ENCODE data around the gene ASIC2.

Gene ASIC2

DNA sequence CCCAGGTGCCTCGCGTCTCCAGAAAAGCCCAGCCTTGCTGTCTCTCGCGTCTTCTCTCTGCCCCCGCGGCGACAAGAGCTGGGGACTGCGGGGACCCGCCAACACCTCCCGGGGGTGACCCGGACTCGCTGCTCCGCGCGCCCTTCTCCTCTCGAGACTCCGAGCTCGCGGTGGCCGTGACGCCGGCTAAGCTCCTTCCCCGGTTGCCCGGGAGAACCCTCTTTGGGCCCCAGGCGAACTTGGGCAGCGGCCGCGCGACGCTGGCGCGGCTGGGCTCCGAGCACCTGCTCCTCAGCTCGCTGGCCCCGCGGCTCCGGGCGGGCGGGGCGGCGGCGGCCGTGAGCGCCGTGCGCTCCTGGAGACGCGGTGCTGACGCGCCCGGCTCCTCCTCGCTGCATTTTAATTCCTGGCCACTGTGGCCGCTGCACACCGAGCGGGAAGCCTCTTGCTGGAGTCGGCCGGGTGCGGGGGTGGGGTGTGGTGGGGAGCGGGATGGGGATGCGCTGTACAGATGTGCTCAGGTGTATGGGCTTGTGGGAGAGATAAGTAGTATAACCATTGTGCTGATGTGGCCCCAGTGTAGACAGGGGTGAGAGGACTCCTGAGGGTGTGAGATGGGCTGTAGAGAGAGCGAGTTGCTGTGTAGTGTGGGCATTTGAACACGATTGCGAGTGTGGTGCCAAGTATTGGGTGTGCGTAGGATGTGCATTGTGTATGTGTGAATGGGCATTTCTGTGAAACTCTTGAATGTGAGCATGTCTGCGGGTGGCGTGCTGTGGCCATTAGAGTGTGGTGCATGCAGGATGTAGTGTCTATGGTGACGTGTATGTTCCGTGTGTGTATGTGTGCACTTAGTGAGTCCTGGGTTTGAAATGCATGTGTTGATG is at the start of gene ASIC2:
Gene ASIC2, minus strand, starts transcription at position 315 of the 887 bp plus-strand sequence.
- in situ Hi-C loops (cut with HindIII; ENCODE audit: low sequenced_read_pairs) = no loop called here

DNA sequence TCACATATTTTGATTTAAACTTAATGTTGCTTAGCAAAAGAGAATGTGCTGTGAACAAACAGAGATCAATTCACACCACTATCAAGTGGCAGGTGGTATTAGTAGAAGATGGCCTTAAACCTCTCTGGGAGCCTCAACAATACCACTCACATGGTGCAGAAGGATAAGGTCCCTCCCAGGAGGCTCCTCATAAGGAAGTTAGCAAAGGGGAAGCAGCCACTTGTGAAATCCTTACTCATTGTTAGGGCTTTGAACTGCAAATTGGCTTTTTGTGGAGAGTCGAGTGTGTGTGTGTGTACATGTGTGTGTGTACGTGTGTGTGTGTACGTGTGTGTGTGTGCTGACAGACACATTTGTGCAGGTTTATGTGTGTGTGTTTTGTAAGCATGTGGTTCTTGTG is 48.9 kb upstream of the ASIC2 start:
- in situ Hi-C loops (cut with HindIII; ENCODE audit: low sequenced_read_pairs) = no loop called here

DNA sequence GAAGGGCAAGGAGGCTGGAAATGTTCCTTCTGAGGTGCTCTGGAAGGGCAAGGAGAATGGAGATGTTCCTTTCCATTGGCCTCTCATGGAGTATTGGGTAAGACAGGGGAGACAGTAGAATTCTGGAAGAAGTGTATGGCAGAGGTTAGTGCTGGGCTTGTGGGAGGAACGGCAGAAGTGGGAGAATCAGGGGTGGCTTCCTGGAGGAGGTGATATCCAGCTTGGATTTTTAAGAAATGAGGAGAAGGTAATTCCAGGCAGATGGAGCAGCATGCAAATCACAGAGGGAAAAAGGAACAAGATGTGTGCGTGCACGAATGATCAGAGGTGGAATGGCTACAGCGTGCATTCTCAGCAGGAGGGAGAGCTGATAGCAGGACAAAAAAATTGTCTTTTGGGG is 45.1 kb upstream of the ASIC2 start:
- in situ Hi-C loops (cut with HindIII; ENCODE audit: low sequenced_read_pairs) = no loop called here

DNA sequence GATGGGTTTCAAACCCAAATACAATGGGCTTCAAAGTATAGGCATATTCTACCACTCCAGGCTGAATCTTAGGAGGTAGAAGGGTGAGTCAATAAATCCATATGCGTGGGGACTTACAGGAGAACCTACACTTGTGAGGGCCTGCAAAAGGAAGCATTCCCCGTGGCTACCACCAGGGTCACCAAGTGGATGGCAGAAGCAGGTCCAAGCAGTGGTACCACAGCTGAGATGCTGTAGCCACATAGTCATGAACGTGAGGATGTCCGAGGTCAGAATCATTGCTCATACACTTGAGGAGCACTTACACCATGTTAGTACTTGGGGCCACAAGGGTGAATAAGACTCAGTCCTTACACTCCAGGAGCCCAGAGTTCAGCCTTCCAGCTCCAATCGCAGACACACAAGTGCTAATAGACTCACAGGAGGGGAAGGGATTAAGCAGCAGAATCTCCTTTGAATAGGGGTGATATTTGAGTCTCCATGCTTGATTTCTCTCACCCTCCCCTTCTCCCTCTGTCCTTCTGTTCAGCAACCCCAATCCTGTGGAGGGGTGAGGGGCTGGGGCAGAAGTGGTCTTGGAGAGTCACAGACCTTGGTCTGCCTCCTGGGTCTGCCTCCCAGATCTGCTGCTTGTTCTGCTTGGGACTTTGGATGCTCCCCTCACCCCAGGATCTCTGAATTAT is 42.5 kb upstream of the ASIC2 start:
- in situ Hi-C loops (cut with HindIII; ENCODE audit: low sequenced_read_pairs) = no loop called here

DNA sequence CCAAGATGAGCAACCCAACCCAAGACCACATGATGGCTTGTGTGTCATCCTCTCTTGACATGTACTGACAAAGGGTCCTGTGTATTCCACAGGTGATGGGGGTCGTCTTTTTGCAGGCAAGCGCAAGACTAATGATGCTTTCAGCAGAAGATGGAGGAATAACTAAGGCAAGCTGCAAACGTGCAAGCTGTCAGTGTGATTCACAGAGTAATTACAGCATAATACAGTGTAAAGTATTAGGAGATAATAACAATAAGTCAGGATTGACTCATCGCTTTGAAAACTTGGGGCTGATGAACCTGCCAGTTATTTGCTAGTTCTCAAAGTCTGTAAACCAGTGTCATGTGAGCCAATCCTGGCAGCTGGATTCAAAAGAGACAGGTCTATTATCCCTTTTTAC is 41.6 kb upstream of the ASIC2 start:
- in situ Hi-C loops (cut with HindIII; ENCODE audit: low sequenced_read_pairs) = no loop called here

DNA sequence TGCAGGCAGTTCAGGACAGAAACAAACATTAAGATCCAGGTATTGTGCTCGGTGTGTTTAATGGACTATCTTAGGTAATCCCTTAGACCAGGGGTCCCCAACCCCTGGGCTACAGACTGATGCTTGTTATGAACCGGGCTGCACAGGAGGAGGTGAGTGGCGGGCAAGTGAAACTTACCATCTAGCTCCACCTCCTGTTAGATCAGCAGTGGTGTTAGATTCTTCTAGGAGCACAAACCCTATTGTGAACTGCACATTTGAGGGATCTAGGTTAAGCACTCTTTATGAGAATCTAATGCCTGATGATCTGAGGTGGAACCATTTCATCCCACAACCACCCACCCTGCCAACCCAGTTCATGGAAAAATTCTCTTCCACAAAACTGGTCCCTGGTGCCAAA is 37.8 kb upstream of the ASIC2 start:
- in situ Hi-C loops (cut with HindIII; ENCODE audit: low sequenced_read_pairs) = no loop called here

DNA sequence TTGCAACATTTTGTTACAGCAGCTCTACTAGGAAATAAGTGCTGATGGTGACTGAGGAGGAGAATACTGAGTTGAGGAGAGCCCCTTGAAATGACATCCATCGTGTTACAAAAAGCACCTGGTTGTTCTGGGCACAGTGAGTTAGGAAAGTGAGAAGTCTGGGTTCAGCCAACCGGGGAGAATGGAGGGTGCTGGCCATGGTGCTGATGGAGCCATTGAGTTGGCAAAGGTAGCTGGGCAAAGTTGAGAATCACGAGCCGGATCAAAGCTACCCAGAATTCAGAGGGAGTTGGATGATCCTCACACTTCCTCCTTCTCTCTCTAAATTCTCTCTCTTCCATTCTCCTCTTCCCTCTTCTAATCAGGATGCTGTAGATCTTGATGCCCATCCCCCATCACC is 35.0 kb upstream of the ASIC2 start:
- in situ Hi-C loops (cut with HindIII; ENCODE audit: low sequenced_read_pairs) = no loop called here

DNA sequence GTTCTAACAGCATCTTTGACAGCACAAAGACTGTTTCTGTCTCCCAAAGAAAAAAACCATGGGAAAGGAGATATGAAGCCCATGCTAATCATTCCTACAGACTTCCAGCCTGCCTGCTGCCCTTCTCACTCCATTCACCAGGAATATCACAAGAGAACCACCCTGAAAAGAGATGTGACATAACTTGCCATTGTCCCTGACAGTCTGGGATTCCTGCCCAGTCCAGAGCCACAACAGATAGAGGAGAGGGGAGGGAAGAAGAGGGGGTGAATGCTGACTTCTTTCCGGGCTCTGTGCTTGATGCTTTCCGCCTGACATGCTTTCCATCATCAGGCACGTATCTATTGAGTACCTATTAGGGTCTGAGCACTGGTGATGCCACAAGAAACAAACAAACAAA is 31.6 kb upstream of the ASIC2 start:
- in situ Hi-C loops (cut with HindIII; ENCODE audit: low sequenced_read_pairs) = loop anchor here (25.0 kb wide), 1 partner anchor 188 kb away; no protein-coding TSS in a partner anchor

DNA sequence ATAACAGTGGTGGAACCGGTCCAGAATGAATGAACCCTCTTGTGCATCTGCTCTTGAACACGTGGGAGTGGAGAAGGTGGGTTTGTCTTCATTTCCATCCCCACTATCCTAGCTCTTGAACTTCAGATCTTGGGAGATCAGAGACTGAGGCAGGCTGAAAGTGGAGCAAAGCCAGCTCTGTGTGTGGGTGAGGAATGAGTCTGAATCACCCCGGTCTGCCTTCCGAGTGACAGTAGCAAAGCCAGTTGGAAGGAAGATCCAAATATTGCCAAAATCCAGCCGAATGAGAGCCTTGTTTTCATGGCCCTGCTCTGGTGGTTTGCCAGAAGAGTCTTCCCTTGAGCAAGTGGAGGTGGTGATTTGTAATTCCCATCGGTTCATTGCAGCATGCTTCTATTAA is 29.0 kb upstream of the ASIC2 start:
- in situ Hi-C loops (cut with HindIII; ENCODE audit: low sequenced_read_pairs) = loop anchor here (25.0 kb wide), 1 partner anchor 190 kb away; no protein-coding TSS in a partner anchor

DNA sequence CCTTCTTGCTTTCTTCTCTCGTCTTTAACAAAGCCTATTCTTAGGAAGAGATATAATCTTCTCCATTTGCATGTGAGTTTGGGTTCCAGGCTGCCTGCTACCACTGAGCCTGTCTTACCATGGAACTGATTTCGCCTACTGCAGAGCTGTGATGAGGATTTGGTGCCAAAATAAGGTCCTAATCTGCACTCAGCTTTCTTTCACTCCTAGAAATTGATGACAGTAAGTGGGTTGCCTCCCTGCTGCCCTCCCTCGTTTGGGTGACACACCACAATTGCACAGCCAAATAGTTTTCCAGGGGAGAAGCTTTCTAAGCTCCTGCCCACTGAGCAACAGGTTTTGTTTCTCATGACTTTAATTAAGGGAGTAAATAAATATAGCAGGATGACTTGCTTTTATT is 25.1 kb upstream of the ASIC2 start:
- in situ Hi-C loops (cut with HindIII; ENCODE audit: low sequenced_read_pairs) = loop anchor here (25.0 kb wide), 1 partner anchor 194 kb away; no protein-coding TSS in a partner anchor

DNA sequence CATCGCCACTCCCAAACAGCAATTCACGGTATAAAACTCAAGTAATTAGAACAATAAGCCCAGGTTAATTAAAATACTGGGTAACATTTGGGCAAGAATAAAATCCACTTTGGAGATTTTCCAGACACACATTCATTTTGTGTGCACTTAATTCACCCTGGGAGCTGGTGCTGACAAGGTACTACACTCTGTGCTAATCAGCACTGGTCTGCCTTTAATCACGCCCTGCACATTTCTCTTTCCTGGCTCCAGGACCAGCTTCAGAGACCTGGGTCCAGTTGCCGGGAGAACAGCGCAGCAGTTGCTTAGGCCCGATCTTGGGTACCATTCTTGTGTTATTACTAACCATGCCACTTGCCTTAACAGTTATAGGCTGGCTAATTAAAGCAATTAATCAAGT is 23.7 kb upstream of the ASIC2 start:
- in situ Hi-C loops (cut with HindIII; ENCODE audit: low sequenced_read_pairs) = loop anchor here (25.0 kb wide), 1 partner anchor 196 kb away; no protein-coding TSS in a partner anchor

DNA sequence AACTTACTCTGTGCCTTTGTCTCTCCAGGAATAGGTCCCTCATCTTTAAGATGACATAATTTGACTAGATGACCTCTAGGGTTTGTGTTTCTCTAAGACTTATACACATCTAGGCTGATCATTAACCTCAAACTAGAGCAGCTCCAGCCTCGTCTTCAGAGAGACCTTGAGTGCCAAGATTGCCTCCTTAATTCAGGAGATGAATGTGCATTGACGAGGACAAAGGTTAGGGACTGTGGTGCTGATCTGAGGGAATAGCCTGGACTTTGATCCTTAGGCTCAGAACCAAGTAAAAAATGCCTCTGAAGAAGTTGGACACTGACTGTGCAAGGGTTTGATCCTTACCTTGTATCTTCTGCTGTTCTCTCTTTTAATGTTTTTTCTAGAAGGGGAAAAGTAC is 17.2 kb upstream of the ASIC2 start:
- in situ Hi-C loops (cut with HindIII; ENCODE audit: low sequenced_read_pairs) = loop anchor here (25.0 kb wide), 1 partner anchor 202 kb away; no protein-coding TSS in a partner anchor

DNA sequence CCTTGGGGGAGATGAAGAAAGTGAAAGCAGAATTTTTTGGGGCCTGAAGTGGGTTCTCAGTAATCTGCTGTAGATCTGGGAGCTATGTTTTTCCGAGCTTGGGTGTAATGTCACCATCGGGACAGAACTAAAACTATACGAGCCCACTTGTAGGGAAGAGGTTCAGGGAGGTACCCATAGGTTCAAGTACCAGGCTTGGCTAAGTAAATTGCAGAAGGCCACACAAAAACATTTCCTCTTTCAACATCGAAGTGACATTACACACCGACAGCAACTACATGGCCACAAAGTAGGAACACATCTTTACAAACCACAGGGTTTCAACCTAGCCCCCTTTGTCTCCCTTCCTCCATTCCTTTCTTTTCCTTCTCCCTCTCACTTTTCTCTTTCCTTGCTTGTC is 10.2 kb upstream of the ASIC2 start:
- in situ Hi-C loops (cut with HindIII; ENCODE audit: low sequenced_read_pairs) = loop anchor here (25.0 kb wide), 1 partner anchor 209 kb away; no protein-coding TSS in a partner anchor

DNA sequence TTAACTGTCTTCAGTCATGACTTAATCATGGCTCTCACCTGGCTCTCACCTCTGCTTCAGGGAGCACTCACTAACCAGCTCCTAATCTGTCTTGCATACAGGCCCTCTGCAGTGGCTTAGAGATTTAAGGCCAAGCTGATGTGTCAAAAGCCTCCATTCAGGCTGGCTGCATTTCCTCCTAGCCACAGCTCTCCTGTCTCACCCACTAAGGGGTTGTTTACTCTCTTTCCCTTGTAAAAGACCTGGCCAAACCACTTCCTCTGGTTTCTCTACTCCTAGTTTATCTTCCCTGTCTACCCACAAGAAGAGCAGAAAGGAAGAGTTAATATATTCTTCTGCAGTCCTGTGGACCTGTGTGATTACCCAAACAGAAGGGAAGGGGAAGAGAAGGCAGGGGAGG is 9.3 kb upstream of the ASIC2 start:
- in situ Hi-C loops (cut with HindIII; ENCODE audit: low sequenced_read_pairs) = loop anchor here (25.0 kb wide), 1 partner anchor 210 kb away; no protein-coding TSS in a partner anchor

DNA sequence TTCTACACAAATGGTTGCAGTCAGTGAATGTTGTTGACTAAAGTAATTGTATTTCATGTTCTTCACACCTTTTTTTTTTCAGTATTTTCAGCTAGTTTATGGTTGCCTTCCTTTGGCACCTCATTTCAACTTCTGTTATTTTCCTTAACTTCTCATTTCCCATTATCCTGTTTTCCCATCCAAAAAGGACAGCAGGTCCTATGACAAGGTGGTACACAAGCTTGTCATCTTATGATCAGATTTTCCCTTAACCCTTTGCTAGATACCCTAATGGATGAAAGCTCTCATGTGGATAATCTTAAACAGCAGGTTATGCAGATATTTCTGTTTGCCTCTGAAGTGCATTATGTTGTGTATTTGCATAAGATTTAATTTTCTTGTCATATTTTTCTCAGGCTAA is 7.1 kb upstream of the ASIC2 start:
- in situ Hi-C loops (cut with HindIII; ENCODE audit: low sequenced_read_pairs) = loop anchor here (25.0 kb wide), 1 partner anchor 212 kb away; no protein-coding TSS in a partner anchor

DNA sequence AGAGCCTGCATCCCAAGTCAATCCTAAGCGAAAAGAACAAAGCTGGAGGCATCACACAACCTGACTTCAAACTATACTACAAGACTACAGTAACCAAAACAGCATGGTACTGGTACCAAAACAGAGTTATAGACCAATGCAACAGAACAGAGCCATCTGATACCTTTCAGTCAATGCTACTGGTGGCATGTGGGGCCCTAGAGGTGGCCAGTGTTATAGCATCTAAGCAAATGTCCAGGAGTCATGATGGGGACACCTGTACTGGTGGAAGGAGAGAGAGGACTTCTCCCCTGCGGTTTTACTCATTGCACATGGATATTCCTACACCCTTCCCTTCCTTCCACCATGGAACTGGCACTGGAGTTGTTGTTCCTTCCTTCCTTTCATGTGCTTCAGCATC is 6.0 kb upstream of the ASIC2 start:
- in situ Hi-C loops (cut with HindIII; ENCODE audit: low sequenced_read_pairs) = no loop called here

DNA sequence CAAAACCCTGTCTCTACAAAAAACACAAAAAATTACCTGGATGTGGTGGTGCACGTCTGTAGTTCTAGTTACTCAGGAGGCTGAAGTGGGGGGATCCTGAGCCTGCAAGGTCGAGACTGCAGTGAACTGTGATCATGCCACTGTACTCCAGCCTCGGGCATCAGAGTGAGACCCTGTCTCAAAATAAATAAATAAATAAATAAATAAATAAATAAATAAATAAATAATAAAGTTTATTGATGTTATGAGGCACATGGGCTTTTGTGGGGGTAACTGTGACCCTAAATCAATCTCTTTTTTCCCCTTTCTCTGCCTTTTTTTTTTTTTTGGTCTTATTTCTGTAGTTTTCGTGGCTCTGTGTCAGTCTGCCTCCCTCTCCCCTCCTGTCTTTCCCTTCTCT is 4.5 kb upstream of the ASIC2 start:
- in situ Hi-C loops (cut with HindIII; ENCODE audit: low sequenced_read_pairs) = no loop called here

DNA sequence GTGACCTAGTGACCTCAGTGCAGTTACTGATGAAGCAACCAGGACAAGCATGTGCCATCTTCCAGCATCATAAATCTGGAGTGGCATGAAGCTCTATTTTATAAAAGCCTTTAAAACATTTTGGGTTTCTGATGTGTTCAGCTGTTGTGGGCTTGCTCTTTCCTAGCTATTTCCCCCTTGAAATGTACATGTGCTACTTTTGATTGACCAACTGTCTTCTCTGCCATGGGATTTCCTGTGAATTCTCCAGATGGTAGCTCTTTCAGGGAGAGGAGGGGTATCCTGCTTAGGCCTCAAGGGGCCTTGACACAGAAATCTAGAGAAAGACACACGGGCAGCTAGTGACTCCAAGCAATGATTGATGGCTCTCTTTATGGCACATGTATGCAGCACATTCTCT is 1.9 kb upstream of the ASIC2 start:
- in situ Hi-C loops (cut with HindIII; ENCODE audit: low sequenced_read_pairs) = no loop called here

DNA sequence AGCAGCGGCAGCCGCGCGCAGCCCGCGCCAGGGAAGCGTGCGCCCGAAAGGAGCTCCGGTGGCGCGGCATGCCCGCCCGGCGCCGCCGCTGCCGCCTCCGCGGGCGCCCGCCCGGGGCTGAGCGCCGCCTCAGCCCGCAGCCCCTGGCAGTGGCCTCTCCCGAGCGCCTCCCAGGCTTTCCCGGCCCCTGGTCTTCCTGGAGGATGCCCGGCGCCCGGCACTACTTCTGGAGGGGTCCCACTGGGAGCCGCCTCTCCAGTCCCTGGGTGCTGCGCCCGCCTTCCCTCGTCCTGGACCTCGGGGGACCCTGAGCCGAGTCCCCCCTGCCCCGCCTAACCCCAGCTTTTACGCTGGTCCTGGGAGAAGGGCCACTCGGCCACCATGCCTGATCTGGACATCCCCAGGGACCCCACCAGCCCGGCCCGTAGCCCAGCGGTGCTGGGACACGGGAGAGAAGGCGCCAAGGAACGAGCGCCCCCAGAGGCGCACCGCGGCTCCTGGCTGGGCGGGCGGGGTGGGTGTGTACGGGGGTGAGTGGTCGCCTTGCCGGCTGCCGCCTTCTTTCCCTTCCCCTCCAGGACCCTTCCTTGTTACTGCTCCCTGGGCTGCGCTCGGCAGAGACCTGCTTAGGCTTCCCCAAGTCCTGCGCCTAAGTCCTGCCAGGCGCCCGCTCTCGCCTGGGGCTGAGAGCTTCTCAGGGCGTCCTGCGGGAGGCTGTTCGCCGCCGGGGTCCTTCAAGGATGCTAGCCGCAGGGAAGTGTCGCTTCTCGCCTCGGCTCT is 704 bp downstream of the ASIC2 start:
- in situ Hi-C loops (cut with HindIII; ENCODE audit: low sequenced_read_pairs) = no loop called here

DNA sequence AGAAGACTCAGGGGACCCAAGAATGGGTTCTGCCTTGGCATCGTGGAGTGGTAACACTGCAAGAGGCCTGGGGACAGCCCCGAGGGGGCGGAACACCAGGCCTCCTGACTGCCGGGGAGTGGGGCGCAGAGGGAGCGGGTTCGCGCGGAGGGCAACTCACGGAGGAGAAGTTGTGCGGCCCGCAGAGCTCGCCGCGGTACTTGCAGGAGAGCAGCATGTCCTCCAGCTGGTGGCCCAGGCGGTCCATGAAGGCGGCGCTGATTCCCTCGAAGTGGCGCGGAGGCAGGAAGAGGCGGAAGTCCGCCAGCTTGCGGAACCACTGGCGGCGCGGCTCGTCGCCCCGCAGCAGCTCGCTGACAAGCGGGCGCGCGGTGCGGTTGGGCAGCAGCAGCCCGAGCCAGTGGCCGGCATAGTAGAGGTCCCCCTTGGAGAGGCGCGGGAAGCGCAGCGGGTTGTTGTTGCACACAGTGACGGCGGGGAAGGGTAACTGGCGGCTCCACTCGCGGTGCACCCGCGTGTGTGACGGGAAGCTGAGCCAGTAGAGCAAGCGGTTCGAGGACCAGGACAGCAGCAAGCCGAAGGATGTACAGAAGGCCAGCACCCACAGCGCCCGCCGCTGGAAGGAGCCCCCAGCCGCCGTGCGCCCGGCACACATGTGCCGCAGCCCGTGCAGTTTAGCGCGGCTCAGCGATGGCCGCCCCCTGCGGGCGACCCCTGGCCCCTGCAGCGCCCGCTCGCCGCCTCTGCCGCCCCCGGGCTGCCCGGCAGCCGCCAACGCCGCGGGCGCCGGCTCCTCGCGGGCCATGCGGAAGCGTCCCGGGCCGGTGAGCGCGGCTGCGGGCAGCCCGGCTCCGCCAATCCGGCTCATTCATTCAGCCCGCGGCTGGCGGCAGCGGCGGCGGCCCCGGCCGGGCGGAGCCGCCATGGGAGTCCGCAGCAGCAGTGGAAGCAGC is 1.6 kb downstream of the ASIC2 start:
- in situ Hi-C loops (cut with HindIII; ENCODE audit: low sequenced_read_pairs) = no loop called here

All from DLD1 (cell line).